Adrenal gland (tissue), 12 donors: Measurements from ENCODE around the gene TSPAN3. TPM values are rescaled to one million over a fixed set of nuclear protein-coding genes. Genes with fewer than 3 reads are reported as not detected.

ENCODE experiments used
- DNase-seq, 7 donors: peaks; one replicate each; pipeline ENCODE4 v3.0.0-alpha.2; 2019 to 2020
- H3K27ac ChIP-seq, 5 donors: fragments of 200-600 bp; sonication (generic) in 4 of 5; 1 replicate in 3 of 5; 2 replicates in 2 of 5; pipeline versions ENCODE4 v1.5.1 to v1.8.0; 2016 to 2020; ENCODE audit warnings: mild to moderate bottlenecking in 1 of 5
- H3K27me3 ChIP-seq: fragments of 200-600 bp; 2 replicates; pipeline ENCODE4 v1.8.0; 2021
- H3K36me3 ChIP-seq, 2 donors: fragments of 200-600 bp; replicated peaks in 1 of 2; 1 replicate in 1 of 2; 2 replicates in 1 of 2; pipeline versions ENCODE4 v1.5.1 to v1.8.0; 2018 to 2022
- H3K4me1 ChIP-seq, 2 donors: fragments of 200-600 bp; replicated peaks in 1 of 2; 1 replicate in 1 of 2; 2 replicates in 1 of 2; pipeline versions ENCODE4 v1.5.1 to v1.8.0; 2018 to 2021
- H3K4me3 ChIP-seq, 4 donors: fragments of 200-600 bp; sonication (generic) in 3 of 4; one replicate each; pipeline ENCODE4 v1.5.1; 2016 to 2018
- H3K9me3 ChIP-seq, 3 donors: fragments of 200-600 bp; sonication (generic) in 1 of 3; replicated peaks in 1 of 3; 1 replicate in 2 of 3; 2 replicates in 1 of 3; pipeline versions ENCODE4 v1.5.1 to v1.8.0; 2016 to 2021
- CTCF ChIP-seq, 6 experiments: fragments of 450-650 bp in 4 of 6; fragments of 200-600 bp in 2 of 6; sonication (generic) in 1 of 6; IDR thresholded peaks; 1 replicate in 5 of 6; 2 replicates in 1 of 6; pipeline versions ENCODE4 v1.5.1 to v1.8.0; 2016 to 2021; ENCODE audit warnings: antibody characterized with exemption in 6 of 6, mild to moderate bottlenecking in 2 of 6, moderate library complexity in 1 of 6
- POLR2A ChIP-seq, 2 donors: fragments of 450-650 bp; IDR thresholded peaks; one replicate each; pipeline ENCODE4 v1.6.1; 2017; ENCODE audit warnings: antibody characterized with exemption in 2 of 2, mild to moderate bottlenecking in 2 of 2, moderate library complexity in 1 of 2
- WGBS, 4 donors: extraction: QIAGEN DNeasy Blood & Tissue Kit in 2 of 4; methylation state at CpG; one replicate each; pipeline versions ENCODE4 v1.1.5 to v1.1.7; 2013 to 2017; 5-methylcytosine and 5-hydroxymethylcytosine counted together
- intact Hi-C, 2 donors: fragments of 100-400 bp; cut with DNase I; formaldehyde crosslinking; loops; one replicate each; pipeline versions ENCODE4 v1.14.1 to v1.15.0; 2022 to 2023
- polyA plus RNA-seq, 3 donors: library from polyadenylated mRNA; stranded (reverse); fragments of 200-250 nt in 2 of 3; fragments of 350-450 nt in 1 of 3; fragmentation: Illumina TruSeq in 1 of 3; extraction: RNeasy Lipid Tissue Mini Kit (QIAGEN cat#74804) in 1 of 3; gene quantifications; one replicate each; pipeline ENCODE4 v1.2.3, GENCODE V29; 2013 to 2014
- total RNA-seq, 9 donors: library from RNA; depleted of rRNA in 4 of 9; stranded (reverse); fragments of >200 nt in 4 of 9; fragments of 120-200 nt in 1 of 9; fragmentation: NEBNext Ultra II Directional in 1 of 9; extraction: Animal tissue kit (Norgen Biotek cat#: 25700) in 1 of 9; gene quantifications; one replicate each; pipeline versions ENCODE4 v1.1.0 to v1.2.4, GENCODE V29; 2013 to 2023
- donor health status: healthy with polysubstance abuse.
- donor health status: Bipolar disorder and iron deficiency.
- donor health status: DM: yes; HTN: yes; CAD: no.
- donor health status: DM: no; HTN: no; CAD: no.
- donor health status: DM: no; HTN: no; CAD: no.
- donor health status: DM: yes; HTN: yes; CAD: no.

TSPAN3 gene
- total and polyA plus RNA-seq, 12 donors = 129 to 464 (median 229) TPM

DNA sequence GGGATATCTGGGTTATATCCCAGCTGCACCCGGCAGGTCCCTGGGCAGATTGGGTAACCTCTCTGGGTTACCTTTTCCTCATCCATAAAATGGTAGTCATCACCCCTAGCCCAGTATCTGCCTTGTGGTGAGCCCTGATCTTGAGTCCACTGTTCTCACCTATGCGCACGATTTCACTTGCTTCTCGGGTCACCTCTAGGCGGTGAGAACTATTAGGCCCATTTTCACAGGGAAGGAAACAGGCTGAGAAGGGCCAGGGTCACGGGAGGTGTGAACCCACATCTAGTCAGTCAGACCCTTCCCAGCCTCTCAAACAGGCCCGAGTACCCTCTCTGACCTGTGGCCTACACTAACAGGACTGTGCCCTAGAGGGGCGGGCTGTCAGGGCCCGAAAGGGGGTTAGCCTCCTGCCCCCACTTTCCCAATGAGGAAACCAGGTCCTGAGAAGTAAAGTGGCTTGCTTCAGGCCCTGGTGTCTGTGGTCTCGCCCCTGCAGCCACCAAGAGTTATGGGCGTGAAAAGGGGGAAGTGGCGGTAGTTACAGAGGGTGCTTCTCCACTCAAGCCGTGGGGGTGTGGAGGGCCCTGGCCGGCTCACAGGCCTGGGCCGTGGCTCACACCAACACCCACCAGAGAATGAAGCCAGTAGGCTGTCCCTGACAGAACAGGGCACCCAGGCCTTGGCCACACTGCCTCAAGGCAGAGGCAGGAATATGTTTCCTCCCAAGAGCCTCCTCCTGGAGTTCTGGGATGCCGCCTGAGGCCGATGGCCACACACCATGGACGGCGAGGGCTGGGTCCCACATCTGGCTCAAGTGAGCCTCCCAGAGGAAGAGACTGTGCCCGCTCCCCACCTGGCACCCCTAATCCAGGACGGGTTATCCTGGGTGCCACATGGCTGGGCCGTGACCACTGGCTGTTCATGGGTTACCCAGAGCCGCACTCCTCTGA, 56.5 kb downstream of the TSPAN3 start:
- Histone ChIP-seq H3K4me3 (no peak overlapping the region), H3K27ac (peak overlapping the region in 1 of 5 donors; percentile 22)

GRCh38 chr15:77013776-77014131, 57.2 kb downstream of the TSPAN3 start:
- no peaks in the 10 kb centered on the region for H3K9me3 ChIP-seq
- peak overlapping the region in 1 of 5 donors; percentile 22 for H3K27ac ChIP-seq
- H3K4me3 ChIP-seq = no peak overlapping the region
- 73 to 84% (median 79%) methylated on average over 5 to 6 of the region's 6 CpGs for WGBS, 4 donors
- H3K36me3 ChIP-seq = no peaks in the 10 kb centered on the region
- no peak for DNase-seq
- TF ChIP-seq CTCF (IDR thresholded peaks at IDR 0.05) (no peak), POLR2A (IDR thresholded peaks at IDR 0.05) (no peak)
- H3K27me3 ChIP-seq = no peaks in the 10 kb centered on the region
- intact Hi-C loops = loop anchor here in 1 of 2 donors (10.0 kb wide), 1 partner anchor 611 kb away; no protein-coding TSS in a partner anchor
- H3K4me1 ChIP-seq = peaks cover 0 to 4% of the 10 kb centered on the region in 2 donors

More for the DNA sequence above, 56.5 kb downstream of the TSPAN3 start:
- no peak for TF ChIP-seq CTCF (IDR thresholded peaks at IDR 0.05)
- TF ChIP-seq POLR2A (IDR thresholded peaks at IDR 0.05) = no peak
- H3K36me3 ChIP-seq = no peaks in the 10 kb centered on the region
- WGBS, 4 donors = 76 to 80% (median 78%) methylated on average over 9 to 23 of the region's 23 CpGs
- H3K9me3 ChIP-seq = no peaks in the 10 kb centered on the region
- intact Hi-C loops = loop anchor here in 1 of 2 donors (10.0 kb wide), 1 partner anchor 610 kb away; no protein-coding TSS in a partner anchor
- no peaks in the 10 kb centered on the region for H3K27me3 ChIP-seq
- DNase-seq = peak in 1 of 7 donors; percentile 33
- H3K4me1 ChIP-seq = peaks cover 0 to 4% of the 10 kb centered on the region in 2 donors

DNA sequence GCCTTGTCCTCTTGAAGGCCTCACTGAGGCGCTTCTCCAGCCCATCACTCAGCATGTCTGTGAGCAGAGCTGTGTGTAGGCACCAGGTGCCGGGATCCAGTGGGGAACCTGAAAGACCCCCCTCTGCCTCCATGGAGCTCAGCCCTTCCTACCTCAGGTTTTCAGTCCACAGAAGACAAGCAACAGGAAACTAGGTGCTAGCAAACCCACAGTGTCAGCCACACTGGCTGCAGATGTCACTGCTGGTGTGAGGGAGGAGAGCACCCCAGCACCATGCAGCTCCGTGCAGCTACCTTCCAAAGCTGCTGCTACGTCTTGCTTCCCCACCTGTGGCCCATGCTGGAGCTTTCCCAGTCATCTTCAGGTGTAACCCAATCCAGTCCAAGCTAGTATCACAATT, 58.0 kb downstream of the TSPAN3 start:
- peaks cover 0 to 4% of the 10 kb centered on the region in 2 donors for H3K4me1 ChIP-seq
- H3K9me3 ChIP-seq = no peaks in the 10 kb centered on the region
- H3K36me3 ChIP-seq = no peaks in the 10 kb centered on the region
- intact Hi-C loops = loop anchor here in 1 of 2 donors (10.0 kb wide), 1 partner anchor 612 kb away; no protein-coding TSS in a partner anchor
- WGBS, 4 donors = 40 to 84% (median 68%) methylated on average over 2 to 4 of the region's 4 CpGs
- no peak for DNase-seq
- no peak overlapping the region for H3K27ac ChIP-seq
- TF ChIP-seq POLR2A (IDR thresholded peaks at IDR 0.05) (no peak), CTCF (IDR thresholded peaks at IDR 0.05) (no peak)
- H3K27me3 ChIP-seq = no peaks in the 10 kb centered on the region
- H3K4me3 ChIP-seq = no peak overlapping the region

DNA sequence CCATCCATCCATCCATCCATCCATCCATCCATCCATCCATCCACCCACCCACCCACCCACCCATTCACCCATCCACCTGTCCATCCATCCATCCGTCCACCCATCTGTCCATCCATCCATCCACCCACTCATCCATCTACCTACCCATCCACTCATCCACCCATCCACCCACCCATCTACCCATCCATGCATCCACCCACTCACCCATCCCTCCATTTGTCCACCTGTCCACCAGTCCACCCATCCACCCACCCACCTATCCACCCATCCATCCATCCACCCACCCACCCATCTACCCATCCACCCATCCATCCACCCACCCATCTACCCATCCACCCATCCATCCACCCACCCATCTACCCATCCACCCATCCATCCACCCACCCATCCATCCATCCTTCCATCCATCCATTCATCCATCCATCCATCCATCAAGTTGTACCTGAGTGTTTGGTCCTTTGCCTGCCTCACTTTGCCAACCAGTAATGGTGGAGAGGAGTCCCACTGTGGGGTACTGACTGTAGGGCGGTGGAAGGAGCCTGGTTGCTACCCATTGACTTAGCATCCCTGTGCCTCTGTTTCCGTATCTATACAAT, 58.7 kb downstream of the TSPAN3 start:
- no peak overlapping the region for H3K27ac ChIP-seq
- no peaks in the 10 kb centered on the region for H3K27me3 ChIP-seq
- TF ChIP-seq CTCF (IDR thresholded peaks at IDR 0.05) = no peak
- TF ChIP-seq POLR2A (IDR thresholded peaks at IDR 0.05) = no peak
- no peak overlapping the region for H3K4me3 ChIP-seq
- peaks cover 0 to 4% of the 10 kb centered on the region in 2 donors for H3K4me1 ChIP-seq
- H3K36me3 ChIP-seq = no peaks in the 10 kb centered on the region
- DNase-seq = no peak
- no peaks in the 10 kb centered on the region for H3K9me3 ChIP-seq
- intact Hi-C loops = loop anchor here in 1 of 2 donors (10.0 kb wide), 1 partner anchor 613 kb away; no protein-coding TSS in a partner anchor
- WGBS, 4 donors = 85 to 97% (median 92%) methylated on average over 3 of the region's 3 CpGs
